Stimulated activated CD8-positive, alpha-beta memory T cell treated with anti-CD3 and anti-CD28 coated beads, Interleukin-15, amount 100 ng/mL, for 24 hours (primary cell): Measurements from ENCODE around the gene CDH4.

Experiments used
- DNase-seq: peaks from one replicate; pipeline ENCODE4 v3.0.0-alpha.2; 2020; ENCODE audit warnings: low read depth

Gene CDH4

GRCh38 chr20:61805365-61805764, 553.3 kb downstream of the CDH4 start:
- no peak for DNase-seq

GRCh38 chr20:61805781-61806180, 553.7 kb downstream of the CDH4 start:
- no peak for DNase-seq

- no peak for DNase-seq
These were observed 554.3 kb downstream of the CDH4 start for GRCh38 chr20:61806314-61806713.

DNA sequence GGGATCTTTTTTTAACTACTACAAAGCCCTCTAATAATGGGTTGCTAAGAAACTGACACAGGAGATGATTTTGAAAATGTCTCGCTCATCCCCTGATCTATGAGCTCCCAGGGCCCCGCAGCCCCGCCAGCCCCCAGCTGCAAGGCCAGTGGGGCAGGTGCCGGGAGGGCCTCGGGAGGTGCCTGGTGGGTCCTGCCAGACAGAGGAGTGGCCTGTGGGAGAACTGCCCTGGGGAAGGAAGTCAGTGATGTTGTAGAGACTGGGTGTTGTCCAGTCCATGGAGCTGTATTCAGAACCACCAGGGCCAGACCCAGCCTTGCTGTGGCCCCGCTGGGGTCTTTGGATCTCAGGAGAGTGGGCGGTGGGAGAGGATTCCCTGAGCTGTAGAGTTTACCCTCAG, 554.9 kb downstream of the CDH4 start:
- no peak for DNase-seq

- no peak for DNase-seq
These were observed 555.6 kb downstream of the CDH4 start for GRCh38 chr20:61807471-61808160.

GRCh38 chr20:61808447-61808846, 556.4 kb downstream of the CDH4 start:
- no peak for DNase-seq

DNA sequence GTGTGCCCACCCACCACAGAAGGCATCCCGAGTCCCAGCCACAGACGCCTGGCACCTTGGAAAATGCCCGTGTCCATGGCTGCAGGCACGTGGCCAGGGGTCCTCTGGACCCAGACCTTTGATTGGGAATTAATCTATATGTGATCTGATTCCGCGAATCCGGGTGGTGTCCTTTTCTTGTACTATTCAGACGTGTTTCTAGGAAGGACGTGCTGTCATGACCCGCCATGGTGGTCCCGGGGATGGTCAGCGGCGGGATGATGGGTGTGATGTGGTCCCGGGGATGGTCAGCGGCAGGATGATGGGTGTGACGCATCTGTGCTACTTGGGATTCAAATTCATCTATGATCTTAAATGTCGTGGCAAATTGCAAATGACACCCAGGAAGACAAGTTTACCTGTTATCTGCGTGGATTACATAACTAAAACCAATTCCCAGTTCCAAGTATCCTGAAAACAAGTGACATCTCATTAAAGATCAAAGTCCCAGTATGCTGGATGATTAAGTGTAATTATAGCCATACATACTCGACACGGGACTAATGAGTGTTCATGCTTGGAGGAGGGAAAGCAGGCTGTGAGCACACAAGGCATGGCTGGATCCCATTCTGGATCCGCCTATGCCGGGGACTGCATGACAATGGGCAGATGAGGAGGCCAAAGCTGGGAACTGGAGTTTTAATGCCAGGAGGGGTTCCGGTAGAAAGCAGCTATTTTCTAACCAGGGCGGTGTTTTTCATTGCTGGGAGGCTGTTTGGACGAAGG, 557.1 kb downstream of the CDH4 start:
- DNase-seq: no peak

- DNase-seq: no peak
These were observed 558.1 kb downstream of the CDH4 start for GRCh38 chr20:61810066-61810737.

GRCh38 chr20:61810738-61811135, 558.7 kb downstream of the CDH4 start:
- DNase-seq: no peak

GRCh38 chr20:61811166-61811565, 559.1 kb downstream of the CDH4 start:
- DNase-seq: no peak

DNA sequence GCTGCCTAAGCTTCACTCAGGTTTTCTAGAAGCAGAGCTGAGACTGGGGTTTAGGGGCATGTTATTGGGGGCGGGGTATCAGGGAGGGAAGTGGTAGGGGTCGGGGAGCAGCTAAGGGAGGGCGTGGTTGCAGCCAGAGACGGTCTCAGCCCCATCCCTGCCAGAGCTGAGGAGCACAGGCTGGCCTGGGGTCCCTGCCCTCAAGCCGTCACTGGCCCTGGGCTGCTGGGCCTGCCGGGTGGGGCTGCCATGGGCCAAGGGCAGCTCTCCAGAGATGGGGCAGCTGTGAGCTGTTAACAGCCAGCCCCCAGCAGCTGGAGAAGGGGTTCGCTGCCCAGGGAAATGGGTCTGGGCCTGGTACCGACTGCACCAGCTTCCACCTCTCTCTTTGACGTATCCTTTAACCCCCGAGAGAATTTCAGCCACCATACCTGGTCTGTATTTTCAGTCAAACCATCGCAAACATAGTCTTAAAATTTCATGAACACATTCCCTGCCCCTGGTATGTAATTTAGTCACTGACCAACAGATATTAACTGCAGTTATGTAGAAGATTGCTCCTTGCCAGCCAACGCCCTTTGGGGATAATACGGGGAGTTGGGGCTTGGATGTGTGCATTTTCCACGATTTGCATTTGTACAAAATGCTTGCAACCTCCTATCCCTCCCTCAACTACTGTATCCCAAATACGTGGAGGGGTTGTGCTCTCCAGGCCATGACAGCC, 560.2 kb downstream of the CDH4 start:
- DNase-seq: no peak

DNA sequence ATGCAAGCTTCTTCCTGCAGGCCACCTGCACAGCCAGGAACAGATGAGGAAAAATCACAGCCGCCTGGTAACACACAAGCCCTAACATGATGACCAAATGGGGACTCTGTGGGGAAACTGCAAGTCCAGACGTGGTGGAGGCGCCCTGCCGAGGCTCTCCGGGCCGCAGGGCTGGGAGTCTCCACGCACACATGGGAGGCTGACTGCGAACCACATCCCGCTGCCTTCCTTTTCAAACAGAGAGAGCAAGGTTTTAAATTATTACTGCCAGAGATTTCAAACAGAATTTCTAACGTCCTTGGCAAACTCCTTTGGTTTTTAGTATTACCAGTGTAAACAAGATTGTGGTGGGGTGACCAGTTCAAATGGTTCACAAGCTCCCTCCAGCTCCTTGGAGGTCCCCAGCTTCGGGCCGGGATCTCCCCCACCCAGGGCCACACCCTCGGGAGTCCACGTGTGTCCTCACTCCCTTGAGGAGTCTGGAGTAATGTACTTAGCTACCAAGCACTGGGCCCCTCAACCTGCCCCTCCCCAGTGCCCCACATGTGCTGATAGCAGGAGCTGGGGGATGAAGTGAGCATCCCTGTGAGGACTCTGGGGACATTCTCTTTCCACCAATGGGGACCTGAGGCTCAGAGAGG, 560.9 kb downstream of the CDH4 start:
- DNase-seq: no peak

DNA sequence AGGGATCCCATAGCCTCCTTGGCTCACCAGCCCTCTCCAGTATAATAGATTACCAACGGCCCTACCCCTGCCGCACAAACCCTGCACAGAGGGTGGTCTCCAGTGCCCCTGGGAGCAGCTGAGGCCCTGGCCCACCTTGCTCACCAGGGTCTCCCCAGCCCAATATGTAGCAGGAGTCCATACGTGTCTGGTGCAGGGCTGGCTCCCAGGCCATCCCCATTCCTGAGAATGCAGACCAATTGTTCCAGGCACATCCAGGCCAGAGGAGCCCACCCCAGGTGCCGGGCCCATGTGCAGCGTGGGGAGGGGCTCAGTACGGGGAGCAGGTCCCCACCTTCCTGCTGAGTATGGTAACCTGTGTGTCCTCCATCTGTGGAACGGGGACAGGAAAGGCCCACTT, 561.7 kb downstream of the CDH4 start:
- DNase-seq: no peak

DNA sequence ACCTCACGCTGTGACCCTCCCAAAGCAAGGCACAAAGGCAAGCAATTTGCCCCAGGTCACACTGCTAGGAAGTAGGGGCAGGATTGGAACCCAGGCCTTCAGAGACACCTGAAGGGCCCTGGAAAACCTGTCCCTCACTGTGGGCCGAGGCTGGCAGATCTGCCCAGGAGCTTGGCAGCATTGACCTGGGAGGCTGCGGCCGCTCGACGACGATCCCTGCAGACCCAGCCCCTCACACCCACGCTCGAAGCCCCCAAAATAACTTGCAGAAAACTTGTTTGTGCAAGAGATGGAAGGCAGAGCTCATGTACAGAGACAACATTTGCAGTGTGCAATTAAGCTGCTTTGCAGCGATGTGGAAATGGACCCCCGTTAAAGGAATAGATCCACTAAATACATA, 562.2 kb downstream of the CDH4 start:
- no peak for DNase-seq

DNA sequence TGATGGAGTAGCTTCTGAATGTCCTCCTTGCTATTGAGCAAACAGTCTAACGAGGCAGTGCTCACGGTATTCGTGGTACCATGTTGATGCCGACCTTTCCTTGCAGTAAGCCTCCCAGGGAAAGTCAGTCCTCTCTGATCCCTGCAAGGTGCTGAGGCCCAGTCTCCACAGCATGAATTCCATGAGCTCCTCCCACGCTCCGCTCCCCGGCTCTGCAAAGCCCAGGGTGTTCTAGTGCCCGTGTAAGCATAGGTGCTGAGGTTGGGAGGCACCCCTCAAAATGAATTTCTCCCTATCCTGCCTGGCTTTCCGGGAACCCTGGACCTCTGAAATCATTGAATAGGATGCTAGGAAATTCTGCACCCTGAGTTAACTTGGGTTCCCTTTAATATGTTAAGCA, 562.7 kb downstream of the CDH4 start:
- no peak for DNase-seq

DNA sequence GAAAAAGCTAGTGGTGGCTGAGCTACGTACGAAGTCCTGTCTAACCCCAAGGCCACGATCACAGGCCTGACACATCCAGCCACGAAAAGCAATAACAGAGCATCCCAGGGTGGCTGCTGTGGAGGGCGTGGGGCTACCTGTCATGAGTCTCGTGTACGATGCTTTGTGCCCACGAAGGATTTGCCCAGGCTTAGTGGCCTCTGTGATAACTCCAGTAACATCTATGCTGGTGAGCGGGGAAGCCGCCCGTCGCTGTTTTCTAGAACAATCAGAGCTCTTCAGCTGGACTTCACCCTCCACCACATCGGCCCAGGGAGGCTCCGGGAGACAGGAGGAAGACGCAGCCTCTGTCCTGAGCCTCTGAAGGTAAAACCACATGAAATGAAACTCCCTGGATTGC, 563.1 kb downstream of the CDH4 start:
- no peak for DNase-seq

DNA sequence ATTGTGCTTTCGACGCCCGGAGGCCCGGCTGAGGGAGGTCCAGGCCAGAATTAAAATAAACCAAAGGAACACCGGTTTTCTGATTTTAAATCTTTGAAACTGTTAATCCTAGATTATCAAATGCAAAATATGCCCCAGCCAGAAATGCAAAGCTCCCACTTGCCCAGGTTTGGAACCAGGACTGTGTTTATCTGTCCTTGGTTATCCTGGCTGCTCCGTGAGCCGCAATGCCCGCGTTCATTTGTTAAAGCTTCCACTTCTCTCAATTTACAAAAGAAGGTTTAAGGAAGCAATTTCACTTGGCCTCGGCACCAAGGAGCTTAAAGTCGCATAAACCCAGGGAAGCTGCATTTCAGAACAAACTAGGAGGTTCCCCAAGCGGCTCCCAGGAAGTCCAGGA, 563.6 kb downstream of the CDH4 start:
- DNase-seq: no peak

GRCh38 chr20:61816606-61817460, 564.8 kb downstream of the CDH4 start:
- DNase-seq: no peak

DNA sequence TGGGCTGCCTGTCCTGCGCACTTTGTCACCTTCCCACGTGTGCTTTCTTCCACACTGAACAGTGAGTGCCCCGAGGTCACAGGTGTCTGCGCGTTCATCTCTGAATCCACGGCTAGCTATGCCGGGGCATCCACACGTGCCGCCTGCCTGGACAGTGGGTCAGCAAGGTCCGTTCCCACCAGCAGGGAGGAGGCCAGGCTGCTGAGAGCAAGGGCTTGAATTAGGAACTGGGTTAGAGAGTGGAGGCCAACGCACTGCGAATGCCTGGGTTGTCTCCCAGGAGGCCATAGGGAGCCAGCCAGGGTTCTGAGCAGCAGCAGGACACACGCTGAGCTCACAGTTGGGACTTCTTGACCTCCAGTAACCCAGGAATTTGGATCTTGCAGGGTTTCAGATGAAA, 565.5 kb downstream of the CDH4 start:
- DNase-seq: no peak

GRCh38 chr20:61818746-61819573, 566.9 kb downstream of the CDH4 start:
- DNase-seq: no peak

GRCh38 chr20:61819574-61819846, 567.4 kb downstream of the CDH4 start:
- DNase-seq: no peak
